CD4-positive, alpha-beta T cell treated with Interleukin-21 for 1 hour (primary cell): Measurements from ENCODE around the gene RDX.
A peak's percentile ranks its signal among the peaks of the same experiment; 100 is the strongest.
"Not testable (repeated sequence)": the region's sequence is repeated elsewhere in the genome, so short reads cannot be mapped to it uniquely, and the experiment has no call there.

Experiments used
- DNase-seq: peaks from one replicate; pipeline ENCODE4 v3.0.0-alpha.2; 2020

The RDX gene

GRCh38 chr11:110303414-110303826, 7.0 kb upstream of the RDX start:
- DNase-seq: no peak

GRCh38 chr11:110301577-110301976, 5.2 kb upstream of the RDX start:
- DNase-seq: no peak

GRCh38 chr11:110301032-110301431, 4.6 kb upstream of the RDX start:
- no peak for DNase-seq

- no peak for DNase-seq
Observed at GRCh38 chr11:110299006-110299785, 2.8 kb upstream of the RDX start.

GRCh38 chr11:110298301-110298765, 1.9 kb upstream of the RDX start:
- no peak for DNase-seq

- DNase-seq: no peak
Observed at GRCh38 chr11:110297726-110298300, 1.4 kb upstream of the RDX start.

- DNase-seq: peak; percentile 12
Observed at GRCh38 chr11:110297076-110297725, 787 bp upstream of the RDX start.

GRCh38 chr11:110295531-110296225, 736 bp downstream of the RDX start:
- DNase-seq: peak; percentile 46

- no peak for DNase-seq
Observed at GRCh38 chr11:110295086-110295485, 1.3 kb downstream of the RDX start.

GRCh38 chr11:110294509-110294908, 1.9 kb downstream of the RDX start:
- no peak for DNase-seq

- DNase-seq: no peak
Observed at GRCh38 chr11:110293389-110293788, 3.0 kb downstream of the RDX start.

- DNase-seq: not testable (repeated sequence)
Observed at GRCh38 chr11:110292146-110292545, 4.3 kb downstream of the RDX start.

GRCh38 chr11:110290591-110291334, 5.7 kb downstream of the RDX start:
- no peak for DNase-seq

GRCh38 chr11:110289472-110289871, 6.9 kb downstream of the RDX start:
- DNase-seq: no peak

GRCh38 chr11:110287537-110287936, 8.9 kb downstream of the RDX start:
- no peak for DNase-seq

- DNase-seq: no peak
Observed at GRCh38 chr11:110286298-110287040, 9.9 kb downstream of the RDX start.

GRCh38 chr11:110283862-110284261, 12.6 kb downstream of the RDX start:
- DNase-seq: no peak

GRCh38 chr11:110280595-110280994, 15.8 kb downstream of the RDX start:
- not testable (repeated sequence) for DNase-seq

GRCh38 chr11:110279881-110280280, 16.5 kb downstream of the RDX start:
- no peak for DNase-seq

GRCh38 chr11:110272919-110273318, 23.5 kb downstream of the RDX start:
- DNase-seq: no peak

- DNase-seq: no peak
Observed at GRCh38 chr11:110269996-110270395, 26.4 kb downstream of the RDX start.

- no peak for DNase-seq
Observed at GRCh38 chr11:110268441-110268840, 28.0 kb downstream of the RDX start.
